ENCODE data around the gene PON3. TPM values are rescaled to one million over a fixed set of nuclear protein-coding genes. Genes with fewer than 3 reads are reported as not detected.

The PON3 gene
- total RNA-seq, 5 donors from 2014 or later (not counting 1 experiment from before 2014, with no cell fraction given) = 0.28 to 0.41 TPM; not detected in 3

GRCh38 chr7:95320651-95321050 is 75.5 kb downstream of the PON3 start:
- H3K27me3 Mint-ChIP-seq = peaks cover 5 to 9% of the 10 kb centered on the region in 2 donors

GRCh38 chr7:95319570-95319969 is 76.6 kb downstream of the PON3 start:
- POLR2A ChIA-PET = no interaction called here
- Mint-ChIP-seq H3K4me1 (no peaks in the 10 kb centered on the region), H3K9me3 (no peaks in the 10 kb centered on the region), H3K4me3 (no peak overlapping the region), H3K36me3 (no peaks in the 10 kb centered on the region), H3K27me3 (peaks cover 0 to 2% of the 10 kb centered on the region in 2 donors), H3K27ac (no peak overlapping the region)
- no peak overlapping the region for H3K4me3 ChIP-seq (ENCODE audit: control insufficient read depth in 1 of 2, extremely low read depth in 1 of 2, low read length in 1 of 2)
- H3K27ac ChIP-seq (ENCODE audit: low read length) = no peak overlapping the region
- H3K36me3 ChIP-seq (ENCODE audit: control insufficient read depth in 2 of 2, extremely low read depth in 1 of 2, insufficient read depth in 1 of 2, low read length in 1 of 2) = no peaks in the 10 kb centered on the region
- H3K9me3 ChIP-seq = no peaks in the 10 kb centered on the region
- no peak for ATAC-seq (replicated peaks in 1 of 4)
- no peak for DNase-seq
- no CpG with 5 or more reads among the region's 1 CpG for WGBS (ENCODE audit: insufficient coverage)
- peaks cover 0 to 2% of the 10 kb centered on the region in 2 experiments for H3K4me1 ChIP-seq (ENCODE audit: control insufficient read depth in 1 of 2, extremely low read depth in 1 of 2, insufficient read depth in 2 of 2, low read length in 2 of 2)
- peaks cover 0 to 7% of the 10 kb centered on the region in 2 experiments for H3K27me3 ChIP-seq (replicated peaks in 1 of 2; ENCODE audit: control insufficient read depth in 2 of 2, extremely low read depth in 1 of 2, insufficient read depth in 2 of 2, low read length in 1 of 2)
- CTCF ChIA-PET = interaction anchor here in 1 of 2 donors (0.6 kb wide), 1 partner anchor 77 kb away, joined by 3 read pairs; the partner anchor contains the start of gene PON3

More at GRCh38 chr7:95320651-95321050, 75.5 kb downstream of the PON3 start:
- Histone ChIP-seq H3K36me3 (ENCODE audit: control insufficient read depth in 2 of 2, extremely low read depth in 1 of 2, insufficient read depth in 1 of 2, low read length in 1 of 2) (no peaks in the 10 kb centered on the region), H3K4me1 (ENCODE audit: control insufficient read depth in 1 of 2, extremely low read depth in 1 of 2, insufficient read depth in 2 of 2, low read length in 2 of 2) (peaks cover 0 to 3% of the 10 kb centered on the region in 2 experiments), H3K27ac (ENCODE audit: low read length) (no peak overlapping the region), H3K27me3 (replicated peaks in 1 of 2; ENCODE audit: control insufficient read depth in 2 of 2, extremely low read depth in 1 of 2, insufficient read depth in 2 of 2, low read length in 1 of 2) (peaks cover 0 to 7% of the 10 kb centered on the region in 2 experiments), H3K9me3 (no peaks in the 10 kb centered on the region), H3K4me3 (ENCODE audit: control insufficient read depth in 1 of 2, extremely low read depth in 1 of 2, low read length in 1 of 2) (no peak overlapping the region)
- H3K36me3 Mint-ChIP-seq = no peaks in the 10 kb centered on the region
- no peak for DNase-seq
- no peak overlapping the region for H3K27ac Mint-ChIP-seq
- no peaks in the 10 kb centered on the region for H3K9me3 Mint-ChIP-seq
- no peak for ATAC-seq (replicated peaks in 1 of 4)
- WGBS (ENCODE audit: insufficient coverage) = 100% methylated on average over 1 of the region's 1 CpG
- no peak overlapping the region for H3K4me3 Mint-ChIP-seq
- H3K4me1 Mint-ChIP-seq = peaks cover 0 to 3% (median 0%) of the 10 kb centered on the region in 3 donors
- POLR2A ChIA-PET = no interaction called here
- CTCF ChIA-PET = no interaction called here

GRCh38 chr7:95318501-95319100 is 77.6 kb downstream of the PON3 start:
- Mint-ChIP-seq H3K36me3 (no peaks in the 10 kb centered on the region), H3K4me3 (no peak overlapping the region), H3K4me1 (no peaks in the 10 kb centered on the region), H3K27me3 (peaks cover 0 to 10% of the 10 kb centered on the region in 2 donors), H3K27ac (no peak overlapping the region), H3K9me3 (no peaks in the 10 kb centered on the region)
- Histone ChIP-seq H3K4me3 (ENCODE audit: control insufficient read depth in 1 of 2, extremely low read depth in 1 of 2, low read length in 1 of 2) (no peak overlapping the region), H3K27ac (ENCODE audit: low read length) (no peak overlapping the region), H3K9me3 (no peaks in the 10 kb centered on the region), H3K4me1 (ENCODE audit: control insufficient read depth in 1 of 2, extremely low read depth in 1 of 2, insufficient read depth in 2 of 2, low read length in 2 of 2) (no peaks in the 10 kb centered on the region), H3K36me3 (ENCODE audit: control insufficient read depth in 2 of 2, extremely low read depth in 1 of 2, insufficient read depth in 1 of 2, low read length in 1 of 2) (no peaks in the 10 kb centered on the region), H3K27me3 (replicated peaks in 1 of 2; ENCODE audit: control insufficient read depth in 2 of 2, extremely low read depth in 1 of 2, insufficient read depth in 2 of 2, low read length in 1 of 2) (no peaks in the 10 kb centered on the region)
- no peak for DNase-seq
- ChIA-PET CTCF (interaction anchor here in 1 of 2 donors (0.6 kb wide), 1 partner anchor 257 kb away, joined by 3 read pairs; no protein-coding TSS in a partner anchor), POLR2A (no interaction called here)
- no peak for ATAC-seq (replicated peaks in 1 of 4)
- no CpG with 5 or more reads among the region's 8 CpGs for WGBS (ENCODE audit: insufficient coverage)

- no peaks in the 10 kb centered on the region for H3K9me3 ChIP-seq
- no peak overlapping the region for H3K4me3 ChIP-seq (ENCODE audit: control insufficient read depth in 1 of 2, extremely low read depth in 1 of 2, low read length in 1 of 2)
- ChIA-PET POLR2A (interaction anchor here in 1 of 2 donors (0.6 to 0.7 kb wide), 2 partner anchors 12 to 1132 kb away, joined by 5 to 12 read pairs; no protein-coding TSS in a partner anchor), CTCF (interaction anchor here (0.6 to 0.7 kb wide), 3 partner anchors 17 to 1012 kb away, joined by 3 to 7 read pairs (median 3); no protein-coding TSS in a partner anchor)
- no peaks in the 10 kb centered on the region for H3K27me3 ChIP-seq (replicated peaks in 1 of 2; ENCODE audit: control insufficient read depth in 2 of 2, extremely low read depth in 1 of 2, insufficient read depth in 2 of 2, low read length in 1 of 2)
- DNase-seq (no peak), ATAC-seq (replicated peaks in 1 of 4) (no peak)
- Mint-ChIP-seq H3K36me3 (no peaks in the 10 kb centered on the region), H3K9me3 (no peaks in the 10 kb centered on the region), H3K4me3 (no peak overlapping the region), H3K27ac (no peak overlapping the region), H3K4me1 (no peaks in the 10 kb centered on the region), H3K27me3 (peaks cover 0 to 11% of the 10 kb centered on the region in 2 donors)
- H3K36me3 ChIP-seq (ENCODE audit: control insufficient read depth in 2 of 2, extremely low read depth in 1 of 2, insufficient read depth in 1 of 2, low read length in 1 of 2) = no peaks in the 10 kb centered on the region
- H3K4me1 ChIP-seq (ENCODE audit: control insufficient read depth in 1 of 2, extremely low read depth in 1 of 2, insufficient read depth in 2 of 2, low read length in 2 of 2) = no peaks in the 10 kb centered on the region
- no peak overlapping the region for H3K27ac ChIP-seq (ENCODE audit: low read length)
- WGBS (ENCODE audit: insufficient coverage) = no CpG with 5 or more reads among the region's 3 CpGs
Measured at GRCh38 chr7:95317966-95318365, 78.2 kb downstream of the PON3 start.

- Histone ChIP-seq H3K9me3 (no peaks in the 10 kb centered on the region), H3K36me3 (ENCODE audit: control insufficient read depth in 2 of 2, extremely low read depth in 1 of 2, insufficient read depth in 1 of 2, low read length in 1 of 2) (no peaks in the 10 kb centered on the region), H3K4me1 (ENCODE audit: control insufficient read depth in 1 of 2, extremely low read depth in 1 of 2, insufficient read depth in 2 of 2, low read length in 2 of 2) (no peaks in the 10 kb centered on the region), H3K27ac (ENCODE audit: low read length) (no peak overlapping the region), H3K27me3 (replicated peaks in 1 of 2; ENCODE audit: control insufficient read depth in 2 of 2, extremely low read depth in 1 of 2, insufficient read depth in 2 of 2, low read length in 1 of 2) (no peaks in the 10 kb centered on the region), H3K4me3 (ENCODE audit: control insufficient read depth in 1 of 2, extremely low read depth in 1 of 2, low read length in 1 of 2) (no peak overlapping the region)
- Mint-ChIP-seq H3K27ac (no peak overlapping the region), H3K4me3 (no peak overlapping the region), H3K4me1 (no peaks in the 10 kb centered on the region), H3K36me3 (no peaks in the 10 kb centered on the region), H3K27me3 (peaks cover 2 to 15% of the 10 kb centered on the region in 2 donors), H3K9me3 (no peaks in the 10 kb centered on the region)
- ATAC-seq (replicated peaks in 1 of 4) = no peak
- ChIA-PET CTCF (interaction anchor here (0.6 to 0.7 kb wide), 3 partner anchors 17 to 1012 kb away, joined by 3 to 7 read pairs (median 3); no protein-coding TSS in a partner anchor), POLR2A (interaction anchor here in 1 of 2 donors (0.6 to 0.7 kb wide), 2 partner anchors 12 to 1131 kb away, joined by 5 to 12 read pairs; no protein-coding TSS in a partner anchor)
- WGBS (ENCODE audit: insufficient coverage) = 63% methylated on average over 2 of the region's 2 CpGs
- no peak for DNase-seq
Measured at GRCh38 chr7:95317546-95317945, 78.6 kb downstream of the PON3 start.

- Histone ChIP-seq H3K4me3 (ENCODE audit: control insufficient read depth in 1 of 2, extremely low read depth in 1 of 2, low read length in 1 of 2) (no peak overlapping the region), H3K9me3 (no peaks in the 10 kb centered on the region), H3K36me3 (ENCODE audit: control insufficient read depth in 2 of 2, extremely low read depth in 1 of 2, insufficient read depth in 1 of 2, low read length in 1 of 2) (no peaks in the 10 kb centered on the region), H3K27me3 (replicated peaks in 1 of 2; ENCODE audit: control insufficient read depth in 2 of 2, extremely low read depth in 1 of 2, insufficient read depth in 2 of 2, low read length in 1 of 2) (no peaks in the 10 kb centered on the region), H3K4me1 (ENCODE audit: control insufficient read depth in 1 of 2, extremely low read depth in 1 of 2, insufficient read depth in 2 of 2, low read length in 2 of 2) (no peaks in the 10 kb centered on the region), H3K27ac (ENCODE audit: low read length) (no peak overlapping the region)
- ChIA-PET CTCF (no interaction called here), POLR2A (no interaction called here)
- H3K4me3 Mint-ChIP-seq = no peak overlapping the region
- no peaks in the 10 kb centered on the region for H3K4me1 Mint-ChIP-seq
- WGBS (ENCODE audit: insufficient coverage) = no CpG with 5 or more reads among the region's 2 CpGs
- H3K27ac Mint-ChIP-seq = no peak overlapping the region
- H3K36me3 Mint-ChIP-seq = no peaks in the 10 kb centered on the region
- ATAC-seq (replicated peaks in 1 of 4) = no peak
- peaks cover 2 to 19% of the 10 kb centered on the region in 2 donors for H3K27me3 Mint-ChIP-seq
- no peak for DNase-seq
- no peaks in the 10 kb centered on the region for H3K9me3 Mint-ChIP-seq
Measured at GRCh38 chr7:95316588-95316987, 79.6 kb downstream of the PON3 start.

All from T-cell (primary cell).